Thymus (tissue), 11 donors: ENCODE results near the gene TARDBP. TPM values are rescaled to one million over a fixed set of nuclear protein-coding genes. Genes with fewer than 3 reads are reported as not detected.
"Not testable (repeated sequence)": the region's sequence is repeated elsewhere in the genome, so short reads cannot be mapped to it uniquely, and the experiment has no call there.

ENCODE experiments used
- DNase-seq, 9 donors: peaks; one replicate each; pipeline ENCODE4 v3.0.0-alpha.2; 2013; ENCODE audit warnings: low spot score in 9 of 9, low read depth in 6 of 9, missing footprints in 1 of 9
- H3K27ac ChIP-seq, 2 donors: one replicate each; pipeline ENCODE4 v1.5.1; 2013; ENCODE audit warnings: control low read depth in 1 of 2, low read depth in 1 of 2, low read length in 1 of 2, mild to moderate bottlenecking in 1 of 2, moderate library complexity in 1 of 2
- H3K27me3 ChIP-seq, 2 donors: one replicate each; pipeline ENCODE4 v1.5.1; 2013; ENCODE audit warnings: low read length in 1 of 2; ENCODE audit not compliant: control insufficient read depth in 2 of 2, insufficient read depth in 1 of 2
- H3K36me3 ChIP-seq, 2 donors: one replicate each; pipeline ENCODE4 v1.5.1; 2013; ENCODE audit warnings: low read length in 1 of 2, mild to moderate bottlenecking in 1 of 2, moderate library complexity in 1 of 2; ENCODE audit not compliant: control insufficient read depth in 2 of 2, insufficient read depth in 2 of 2
- H3K4me1 ChIP-seq, 2 donors: one replicate each; pipeline ENCODE4 v1.5.1; 2013; ENCODE audit warnings: low read length in 2 of 2; ENCODE audit not compliant: control insufficient read depth in 2 of 2, insufficient read depth in 2 of 2
- H3K4me3 ChIP-seq, 2 donors: one replicate each; pipeline ENCODE4 v1.5.1; 2013; ENCODE audit warnings: low read length in 2 of 2, control low read depth in 1 of 2, mild to moderate bottlenecking in 1 of 2
- H3K9me3 ChIP-seq, 2 donors: one replicate each; pipeline ENCODE4 v1.5.1; 2013; ENCODE audit warnings: low read length in 1 of 2, mild to moderate bottlenecking in 1 of 2; ENCODE audit not compliant: control insufficient read depth in 2 of 2, insufficient read depth in 1 of 2
- WGBS: extraction: QIAGEN DNeasy Blood & Tissue Kit; methylation state at CpG from one replicate; pipeline ENCODE4 v1.1.7; 2013; 5-methylcytosine and 5-hydroxymethylcytosine counted together
- polyA plus RNA-seq: library from polyadenylated mRNA; stranded (reverse); fragments of 200-250 nt; gene quantifications from one replicate; pipeline ENCODE4 v1.2.3, GENCODE V29; 2013
- total RNA-seq: library from RNA; stranded (reverse); fragments of 120-200 nt; gene quantifications from one replicate; pipeline ENCODE4 v1.2.4, GENCODE V29; 2013
- donor health status: healthy.

The TARDBP gene
- total and polyA plus RNA-seq, 2 donors: 32.5 to 155 TPM

DNA sequence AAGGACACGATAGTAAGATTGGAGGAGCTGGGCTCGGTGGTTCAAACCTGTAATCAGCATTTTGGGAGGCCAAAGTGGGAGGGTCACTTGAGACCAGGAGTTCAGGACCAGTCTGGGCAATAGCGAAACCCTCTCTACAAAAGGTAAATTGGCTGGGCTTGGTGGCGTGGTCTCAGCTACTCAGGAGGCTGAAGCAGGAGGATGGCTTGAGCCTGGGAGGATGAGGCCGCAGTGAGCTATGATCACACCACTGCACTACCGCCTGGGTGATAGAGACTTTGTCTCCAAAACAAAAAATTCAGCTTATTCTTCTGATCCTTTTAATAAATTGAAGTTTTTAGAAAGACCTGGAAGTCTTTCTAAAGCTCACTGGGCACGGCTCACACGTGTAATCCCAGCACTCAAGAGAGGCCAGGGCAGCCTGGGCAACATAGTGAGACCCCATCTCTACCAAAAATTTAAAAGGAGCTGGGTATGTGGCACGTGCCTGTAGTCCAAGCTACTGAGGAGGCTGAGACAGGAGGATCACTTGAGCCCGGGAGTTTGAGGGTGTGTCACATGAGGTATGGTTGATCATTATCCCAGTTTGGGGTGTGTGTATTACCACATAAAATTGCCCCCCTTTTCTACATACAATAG, 19.3 kb downstream of the TARDBP start:
- Histone ChIP-seq H3K4me1 (no peaks in the 10 kb centered on the region), H3K27ac (no peak overlapping the region), H3K9me3 (no peaks in the 10 kb centered on the region), H3K27me3 (no peaks in the 10 kb centered on the region), H3K36me3 (peaks cover 12 to 17% of the 10 kb centered on the region in 2 donors), H3K4me3 (no peak overlapping the region)
- no peak for DNase-seq
- WGBS: 96% methylated on average over 10 of the region's 10 CpGs

DNA sequence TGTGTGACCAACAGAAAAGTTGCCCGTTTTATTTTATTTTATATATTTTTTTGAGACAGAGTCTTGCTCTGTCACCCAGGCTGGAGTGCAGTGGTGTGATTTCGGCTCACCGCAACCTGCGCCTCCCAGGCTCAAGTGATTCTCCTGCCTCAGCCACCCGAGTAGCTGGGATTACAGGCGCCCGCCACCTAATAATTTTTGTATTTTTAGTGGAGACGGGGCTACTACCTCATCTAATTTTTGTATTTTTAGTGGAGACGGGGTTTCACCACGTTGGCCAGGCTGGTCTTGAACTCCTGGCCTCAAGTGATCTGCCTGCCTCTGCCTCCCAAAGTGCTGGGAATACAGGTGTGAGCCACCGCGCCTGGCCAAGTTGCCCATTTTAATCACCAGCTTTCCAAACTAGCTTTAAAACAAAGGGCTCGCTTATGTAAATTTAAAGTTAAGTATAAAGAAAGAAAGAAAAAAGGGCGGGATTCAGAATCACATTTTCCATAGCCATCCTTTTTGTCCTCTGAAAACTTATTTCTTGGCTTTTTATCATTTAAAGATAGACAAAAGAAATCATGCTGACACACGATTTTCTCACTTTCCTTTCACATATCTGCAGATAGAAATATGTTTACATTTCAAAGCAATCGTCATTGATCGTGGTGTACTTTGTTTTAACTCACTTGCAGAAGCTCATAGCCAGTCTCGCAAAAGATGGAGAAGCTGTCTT, 24.7 kb downstream of the TARDBP start:
- not testable (repeated sequence) for H3K27me3 ChIP-seq, H3K9me3 ChIP-seq, H3K27ac ChIP-seq, H3K4me3 ChIP-seq, H3K4me1 ChIP-seq, H3K36me3 ChIP-seq, DNase-seq
- 63% methylated on average over 18 of the region's 18 CpGs for WGBS

DNA sequence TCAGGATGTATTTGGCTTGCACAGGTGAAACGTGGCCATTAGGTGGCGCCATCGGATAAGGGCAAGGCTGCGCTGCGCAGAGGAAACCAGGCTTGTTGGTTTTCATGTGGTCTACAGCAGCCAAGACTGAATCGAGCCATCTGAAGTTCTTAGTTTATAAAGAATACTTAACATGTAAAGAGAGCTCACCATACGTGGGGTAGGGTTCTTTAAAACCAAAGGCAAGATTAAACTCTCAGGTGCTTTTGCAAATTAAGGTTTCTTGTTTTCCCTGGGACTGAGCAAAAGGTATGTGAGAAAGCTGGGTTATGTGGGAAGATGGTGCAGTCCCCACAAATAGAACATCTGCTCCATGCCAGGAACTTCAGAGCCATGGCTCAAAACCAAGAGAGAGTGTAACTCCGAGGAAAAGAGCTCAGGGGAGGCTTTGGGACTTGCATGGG, 25.3 kb downstream of the TARDBP start:
- Histone ChIP-seq H3K36me3 (no peaks in the 10 kb centered on the region), H3K27me3 (no peaks in the 10 kb centered on the region), H3K4me1 (peaks cover 0 to 4% of the 10 kb centered on the region in 2 donors), H3K9me3 (no peaks in the 10 kb centered on the region), H3K27ac (no peak overlapping the region), H3K4me3 (no peak overlapping the region)
- peak; percentile 67 to 95 (median 86) for DNase-seq
- WGBS: 2% methylated on average over 8 of the region's 8 CpGs

DNA sequence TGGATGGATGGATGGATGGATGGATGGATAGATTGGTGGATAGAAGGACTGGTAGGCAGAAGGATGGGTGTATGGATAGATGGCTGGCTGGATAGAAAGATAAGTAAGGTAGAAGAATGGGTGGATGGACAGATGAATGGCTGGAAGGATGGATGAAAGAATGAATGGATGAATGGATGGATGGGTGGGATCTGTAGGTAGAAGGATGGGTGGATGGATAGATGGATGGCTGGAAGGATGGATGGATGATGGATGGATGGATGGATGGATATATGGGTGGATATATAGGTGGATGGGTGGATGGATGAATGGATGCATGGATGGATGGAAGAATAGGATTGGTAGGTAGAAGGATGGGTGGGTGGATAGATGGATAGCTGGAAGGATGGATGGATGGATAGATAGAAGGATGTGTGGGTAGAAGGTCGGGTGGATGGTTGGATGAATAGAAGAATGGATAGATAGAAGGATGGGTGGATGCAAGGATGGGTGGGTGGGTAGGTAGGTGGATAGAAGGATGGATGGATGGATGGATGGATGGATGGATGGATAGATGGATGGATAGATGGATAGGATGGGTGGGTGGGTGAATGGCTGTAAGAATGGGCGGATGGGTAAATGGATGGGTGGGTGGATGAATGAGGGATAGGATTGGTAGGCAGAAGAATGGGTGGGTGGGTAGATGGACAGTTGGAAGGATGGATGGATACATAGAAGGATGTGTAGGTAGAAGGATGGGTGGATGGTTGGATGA, 27.1 kb downstream of the TARDBP start:
- 85% methylated on average over 2 of the region's 2 CpGs for WGBS

DNA sequence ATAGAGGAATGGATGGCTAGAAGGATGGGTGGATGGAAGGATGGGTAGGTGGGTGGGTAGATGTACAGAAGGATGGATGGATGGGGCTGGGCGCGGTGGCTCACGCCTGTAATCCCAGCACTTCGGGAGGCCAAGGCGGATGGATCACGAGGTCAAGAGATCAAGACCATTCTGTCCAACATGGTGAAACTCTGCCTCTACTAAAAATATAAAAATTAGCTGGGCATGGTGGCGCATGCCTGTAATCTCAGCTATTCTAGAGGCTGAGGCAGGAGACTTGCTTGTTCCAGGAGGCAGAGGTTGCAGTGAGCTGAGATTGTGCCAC, 27.6 kb downstream of the TARDBP start:
- H3K4me3 ChIP-seq, H3K27me3 ChIP-seq: not testable (repeated sequence)

More for the DNA sequence above, 27.1 kb downstream of the TARDBP start:
- H3K9me3 ChIP-seq: no peaks in the 10 kb centered on the region
- no peak overlapping the region for H3K4me3 ChIP-seq
- H3K4me1 ChIP-seq: peaks cover 0 to 4% of the 10 kb centered on the region in 2 donors
- no peak overlapping the region for H3K27ac ChIP-seq
- H3K36me3 ChIP-seq: no peaks in the 10 kb centered on the region
- no peaks in the 10 kb centered on the region for H3K27me3 ChIP-seq
- no peak for DNase-seq

DNA sequence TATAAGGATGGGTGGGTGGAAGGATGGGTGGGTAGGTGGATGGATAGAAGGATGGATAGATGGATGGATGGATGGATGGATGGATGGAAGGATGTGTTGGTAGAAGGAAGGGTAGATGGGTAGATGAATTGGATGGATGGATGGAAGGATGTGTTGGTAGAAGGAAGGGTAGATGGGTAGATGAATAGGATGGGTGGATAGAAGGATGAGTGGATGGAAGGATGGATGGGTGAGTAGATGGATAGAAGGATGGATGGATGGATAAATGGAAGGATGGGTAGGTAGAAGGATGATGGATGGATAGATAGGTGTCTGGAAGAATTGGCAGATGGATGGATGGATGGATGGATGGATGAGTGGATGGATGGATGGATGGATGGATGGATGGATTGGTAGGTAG, 28.6 kb downstream of the TARDBP start:
- H3K27me3 ChIP-seq: no peaks in the 10 kb centered on the region
- H3K9me3 ChIP-seq: no peaks in the 10 kb centered on the region
- no peak overlapping the region for H3K27ac ChIP-seq
- no peak for DNase-seq
- no peak overlapping the region for H3K4me3 ChIP-seq
- no peaks in the 10 kb centered on the region for H3K36me3 ChIP-seq
- peaks cover 0 to 4% of the 10 kb centered on the region in 2 donors for H3K4me1 ChIP-seq

More for the DNA sequence above, 27.6 kb downstream of the TARDBP start:
- H3K36me3 ChIP-seq, H3K9me3 ChIP-seq, H3K4me1 ChIP-seq, DNase-seq, H3K27ac ChIP-seq: not testable (repeated sequence)
- WGBS: 93% methylated on average over 7 of the region's 7 CpGs

DNA sequence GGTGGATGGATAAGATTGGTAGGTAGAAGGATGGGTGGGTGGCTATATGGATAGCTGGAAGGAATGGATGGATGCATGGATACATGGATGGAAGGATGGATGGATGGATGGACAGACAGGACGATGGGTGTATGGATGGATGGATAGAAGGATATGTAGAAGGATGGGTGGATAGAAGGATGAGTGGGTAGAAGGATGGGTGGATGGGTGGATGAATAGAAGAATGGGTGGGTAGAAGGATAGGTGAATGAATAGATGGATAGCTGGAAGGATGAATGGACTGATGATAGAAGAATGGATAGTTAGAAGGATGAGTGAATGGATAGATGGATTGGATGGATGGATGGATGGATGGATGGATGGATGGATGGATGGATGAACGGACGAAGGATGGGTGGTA, 29.6 kb downstream of the TARDBP start:
- Histone ChIP-seq H3K4me3 (no peak overlapping the region), H3K36me3 (no peaks in the 10 kb centered on the region), H3K4me1 (peaks cover 0 to 4% of the 10 kb centered on the region in 2 donors), H3K27ac (no peak overlapping the region), H3K9me3 (peaks cover 0 to 1% of the 10 kb centered on the region in 2 donors), H3K27me3 (no peaks in the 10 kb centered on the region)
- WGBS: 89% methylated on average over 3 of the region's 3 CpGs
- DNase-seq: no peak

DNA sequence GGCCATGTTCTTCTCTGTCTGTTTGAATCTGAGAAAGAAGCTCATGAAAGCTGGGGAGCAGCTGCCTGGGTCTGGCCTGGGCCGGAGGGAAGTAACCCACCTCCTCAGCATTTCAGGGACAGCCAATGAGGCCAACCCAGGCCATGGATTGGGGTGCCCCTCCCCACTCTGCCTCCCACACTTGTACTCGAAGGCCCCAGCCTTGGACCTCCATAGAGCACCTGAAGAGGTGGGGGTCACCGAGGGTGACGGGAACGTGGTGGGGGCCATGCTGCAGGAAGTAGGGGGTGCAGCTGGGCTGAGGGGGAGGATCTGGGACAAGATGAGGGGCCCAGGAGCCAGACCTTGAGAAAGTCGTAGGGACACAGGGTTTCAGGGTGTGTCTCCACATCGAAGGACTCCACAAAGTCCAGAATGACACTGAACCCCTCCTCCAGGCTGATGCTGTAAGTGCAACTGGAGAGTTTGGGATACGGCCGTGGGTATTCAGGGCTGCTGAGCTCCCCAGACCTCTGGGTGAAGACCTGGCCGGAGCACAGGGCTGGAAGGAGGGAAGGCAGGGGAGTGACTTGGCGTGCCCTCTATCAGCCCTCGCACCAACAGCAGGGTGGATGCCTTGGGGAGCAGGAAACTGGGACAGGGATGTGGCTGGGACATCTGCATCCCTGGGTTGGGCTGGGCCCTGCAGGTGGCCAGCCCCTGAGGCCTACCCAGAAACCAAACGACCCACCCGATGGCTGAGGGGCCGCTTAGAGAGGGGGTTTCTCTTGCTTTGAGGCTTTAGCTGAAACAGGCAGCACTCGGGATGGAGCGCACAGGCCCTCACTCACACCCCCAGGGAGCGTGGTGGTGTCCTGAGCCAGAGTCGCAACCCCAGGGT, 30.8 kb downstream of the TARDBP start:
- Histone ChIP-seq H3K4me3 (no peak overlapping the region), H3K9me3 (peaks cover 0 to 1% of the 10 kb centered on the region in 2 donors)
- WGBS: 83% methylated on average over 19 of the region's 19 CpGs

More for the DNA sequence above, 30.8 kb downstream of the TARDBP start:
- Histone ChIP-seq H3K27me3 (no peaks in the 10 kb centered on the region), H3K36me3 (no peaks in the 10 kb centered on the region), H3K27ac (no peak overlapping the region), H3K4me1 (no peaks in the 10 kb centered on the region)
- DNase-seq: no peak
